Lower leg skin (tissue), 3 donors: ENCODE data around the gene SIGLEC14.

Experiments
- CTCF ChIP-seq, 3 donors: fragments of 450-650 bp; IDR thresholded peaks; one replicate each; pipeline ENCODE4 v1.5.1; 2016; ENCODE audit warnings: antibody characterized with exemption in 3 of 3, mild to moderate bottlenecking in 3 of 3, moderate library complexity in 2 of 3
- POLR2A ChIP-seq, 2 donors: fragments of 450-650 bp; IDR thresholded peaks; one replicate each; pipeline ENCODE4 v1.6.1; 2016 to 2017; ENCODE audit warnings: antibody characterized with exemption in 2 of 2, mild to moderate bottlenecking in 1 of 2, moderate library complexity in 1 of 2

- TF ChIP-seq CTCF (IDR thresholded peaks at IDR 0.05), result no peak
- no peak for TF ChIP-seq POLR2A (IDR thresholded peaks at IDR 0.05)
Observed at GRCh38 chr19:51680474-51680873, 33.8 kb upstream of the SIGLEC14 start.
